CD1c-positive myeloid dendritic cell (primary cell): ENCODE results near the gene BMAL2.

ENCODE experiments used
- DNase-seq: peaks from one replicate; pipeline ENCODE4 v3.0.0-alpha.2; 2016; ENCODE audit errors: extremely low spot score

Gene BMAL2, protein sequence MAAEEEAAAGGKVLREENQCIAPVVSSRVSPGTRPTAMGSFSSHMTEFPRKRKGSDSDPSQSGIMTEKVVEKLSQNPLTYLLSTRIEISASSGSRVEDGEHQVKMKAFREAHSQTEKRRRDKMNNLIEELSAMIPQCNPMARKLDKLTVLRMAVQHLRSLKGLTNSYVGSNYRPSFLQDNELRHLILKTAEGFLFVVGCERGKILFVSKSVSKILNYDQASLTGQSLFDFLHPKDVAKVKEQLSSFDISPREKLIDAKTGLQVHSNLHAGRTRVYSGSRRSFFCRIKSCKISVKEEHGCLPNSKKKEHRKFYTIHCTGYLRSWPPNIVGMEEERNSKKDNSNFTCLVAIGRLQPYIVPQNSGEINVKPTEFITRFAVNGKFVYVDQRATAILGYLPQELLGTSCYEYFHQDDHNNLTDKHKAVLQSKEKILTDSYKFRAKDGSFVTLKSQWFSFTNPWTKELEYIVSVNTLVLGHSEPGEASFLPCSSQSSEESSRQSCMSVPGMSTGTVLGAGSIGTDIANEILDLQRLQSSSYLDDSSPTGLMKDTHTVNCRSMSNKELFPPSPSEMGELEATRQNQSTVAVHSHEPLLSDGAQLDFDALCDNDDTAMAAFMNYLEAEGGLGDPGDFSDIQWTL

DNA sequence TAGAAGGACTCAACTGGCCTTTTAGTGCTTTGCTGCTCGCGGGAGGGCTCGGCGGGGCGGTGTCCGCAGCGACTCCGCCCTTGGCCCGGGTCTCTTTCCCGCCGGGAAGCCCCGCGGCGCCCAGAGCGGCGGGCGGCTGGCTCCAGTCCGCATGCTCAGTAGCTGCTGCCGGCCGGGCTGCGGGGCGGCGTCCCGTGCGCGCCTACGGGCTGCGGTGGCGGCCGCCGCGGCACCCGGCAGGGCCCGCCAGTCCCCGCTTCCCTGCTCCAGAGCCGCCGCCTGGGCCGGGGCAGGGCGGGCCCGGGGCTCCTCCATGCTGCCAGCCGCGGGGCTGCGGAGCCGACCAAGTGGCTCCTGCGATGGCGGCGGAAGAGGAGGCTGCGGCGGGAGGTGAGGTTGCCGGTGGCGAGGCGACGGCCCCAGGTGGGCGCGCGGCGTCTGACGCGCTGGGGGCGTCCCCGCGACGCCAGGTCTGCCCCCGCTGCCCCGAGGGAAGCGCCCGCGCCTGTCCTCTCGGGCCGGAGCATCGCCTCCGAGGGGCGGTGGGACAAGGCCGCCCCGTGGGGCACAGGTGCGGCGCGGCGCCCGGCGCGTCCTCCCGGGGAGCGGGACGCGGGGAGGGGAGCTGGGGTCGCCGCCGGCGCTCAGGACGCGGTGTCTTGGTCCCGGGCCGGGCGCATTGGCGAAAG is at the start of gene BMAL2:
Gene BMAL2 (plus strand): TSS at position 123 of the 689 bp plus-strand sequence. CDS start 237 bp downstream, at position 360.
- peak; percentile 72 for DNase-seq

DNA sequence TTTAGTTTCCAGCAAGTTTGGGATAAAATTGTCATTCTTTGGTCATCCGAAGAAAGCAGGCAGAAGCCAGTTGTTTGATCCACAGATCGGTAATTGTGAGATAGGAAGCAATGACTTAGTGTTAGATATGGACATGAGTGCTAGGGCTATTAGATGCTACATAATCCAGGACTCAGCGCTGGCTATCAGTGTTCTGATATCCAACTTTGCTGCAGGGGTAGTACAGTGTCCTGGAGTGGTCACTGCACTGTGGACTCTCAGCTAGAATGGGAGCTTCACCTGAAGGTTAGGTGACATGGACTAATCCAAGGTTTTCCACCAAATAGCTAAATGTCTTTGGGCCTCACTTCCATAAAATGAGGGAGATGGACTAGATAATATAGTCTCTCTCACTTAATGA is 48.6 kb upstream of the BMAL2 start:
- DNase-seq, result no peak

DNA sequence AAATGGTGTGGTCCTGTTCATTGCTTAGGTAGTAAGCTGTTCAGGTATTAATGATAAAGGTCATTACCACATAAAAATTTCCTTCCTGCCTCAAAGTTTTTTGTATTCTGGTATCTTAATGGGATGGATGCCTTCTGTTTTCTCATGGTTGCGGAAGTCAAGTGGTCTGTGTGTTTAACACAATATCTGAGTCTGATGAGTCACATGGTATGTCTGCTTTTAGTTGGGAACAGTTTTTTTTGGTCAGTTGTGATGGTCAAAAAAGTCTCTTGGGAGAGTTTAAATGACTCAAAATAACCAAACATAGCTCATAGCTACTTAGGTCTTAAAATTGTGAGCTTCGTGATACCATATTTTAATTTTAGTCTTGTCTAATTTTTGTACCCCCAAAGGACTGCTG is 47.9 kb upstream of the BMAL2 start:
- no peak for DNase-seq

DNA sequence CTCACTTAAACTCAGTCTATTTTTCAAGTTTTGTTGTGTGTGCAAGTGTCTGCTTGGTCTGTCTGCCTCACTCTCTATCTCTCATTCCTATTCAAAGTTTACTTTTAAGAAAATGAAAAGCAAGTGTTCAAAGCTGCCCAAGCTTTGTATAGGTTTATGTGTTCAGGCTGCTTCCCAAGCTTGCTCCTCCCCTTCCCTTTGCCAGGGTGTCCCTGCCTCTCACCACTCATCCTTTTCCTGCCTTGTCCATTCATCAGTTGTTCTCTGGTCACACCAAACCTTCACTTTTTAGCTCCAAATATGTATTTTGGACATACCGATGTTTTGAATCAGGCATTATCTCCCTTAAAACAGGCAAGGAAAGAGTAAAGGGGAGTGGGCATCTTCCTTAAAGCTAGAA is 47.2 kb upstream of the BMAL2 start:
- DNase-seq, result no peak

DNA sequence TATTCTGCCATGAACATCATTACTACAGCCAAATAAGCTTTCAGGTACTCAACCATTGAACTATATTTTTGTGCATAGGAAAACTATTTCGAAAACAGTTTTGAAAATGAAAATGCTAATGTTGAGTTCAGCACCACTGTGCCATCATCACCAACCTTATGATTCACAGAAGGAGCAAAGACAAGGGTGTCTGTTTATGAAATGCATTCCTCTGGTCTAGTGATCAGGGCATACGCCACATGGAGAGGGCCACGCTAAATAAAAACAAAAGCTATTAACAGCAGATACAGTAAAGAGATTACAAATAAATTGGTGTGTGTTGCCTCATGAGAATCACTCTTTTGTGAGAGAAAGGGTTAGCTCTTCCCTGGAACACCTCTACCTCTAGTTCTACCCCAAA is 43.2 kb upstream of the BMAL2 start:
- no peak for DNase-seq

DNA sequence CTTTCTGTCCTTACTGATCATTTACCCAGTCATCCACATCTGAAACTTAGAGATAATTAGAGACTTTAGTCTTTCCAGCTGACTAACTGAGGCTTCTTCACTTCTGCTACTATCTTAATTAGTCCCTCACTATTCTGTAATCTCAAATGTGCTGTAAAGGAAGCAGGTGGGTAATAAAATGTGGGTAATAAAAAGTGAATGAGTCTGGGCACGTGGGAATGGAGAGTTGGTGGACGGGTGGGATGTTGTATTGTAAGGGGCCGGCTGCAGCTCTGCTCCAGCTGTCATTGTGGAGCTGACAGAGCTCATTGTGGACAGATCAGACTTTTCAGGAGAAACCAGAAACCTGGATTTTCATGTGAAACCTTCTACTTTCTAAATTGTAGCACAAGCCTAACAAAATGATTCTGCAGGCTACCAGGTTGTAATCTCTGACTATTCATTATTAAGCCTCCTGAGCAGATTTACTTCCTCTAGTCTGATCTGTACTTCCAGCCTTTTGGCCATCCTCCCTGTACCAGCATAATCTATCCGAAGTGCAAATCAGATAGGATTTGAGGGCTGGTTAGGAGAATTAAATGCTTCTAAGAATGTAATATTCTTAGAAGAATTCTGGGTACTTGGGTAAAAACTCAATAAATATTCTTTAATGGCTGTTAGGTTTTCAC is 42.0 kb upstream of the BMAL2 start:
- DNase-seq, result no peak

DNA sequence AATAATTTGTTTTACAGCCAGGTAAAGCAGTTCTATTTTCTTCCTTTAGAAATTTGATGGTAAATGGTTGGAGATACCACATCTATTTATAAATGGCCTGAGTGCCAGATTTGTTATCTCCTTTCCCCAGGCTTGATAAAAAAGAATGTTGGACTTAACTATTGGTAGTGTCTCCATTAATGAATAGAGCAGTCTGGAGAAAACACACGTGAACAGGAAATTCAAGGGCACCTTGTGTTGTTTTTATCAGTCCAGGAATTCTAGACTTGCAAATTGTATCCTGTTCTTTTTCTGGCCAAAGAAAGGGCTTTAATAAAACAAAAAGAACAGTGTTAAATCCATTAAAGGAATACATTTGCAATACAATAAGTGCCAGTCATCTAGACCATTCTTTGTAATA is 40.8 kb upstream of the BMAL2 start:
- DNase-seq, result no peak

DNA sequence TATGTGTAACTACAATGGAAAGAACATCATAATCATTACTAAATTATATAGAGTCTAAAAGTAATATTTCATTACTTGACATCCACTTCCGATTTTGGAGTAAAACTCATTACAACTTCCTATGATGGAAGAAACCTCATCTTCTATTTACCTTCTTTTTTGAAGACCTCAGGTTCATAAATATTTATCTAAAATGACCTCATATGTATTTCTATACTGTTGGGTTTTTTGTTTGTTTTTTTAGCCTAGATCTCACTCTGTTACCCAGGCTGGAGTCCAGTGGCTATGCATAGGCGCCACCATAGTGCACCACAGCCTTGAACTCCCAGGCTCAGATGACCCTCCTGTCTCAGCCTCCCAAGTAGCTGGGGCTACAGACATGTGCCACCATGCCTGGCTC is 39.9 kb upstream of the BMAL2 start:
- DNase-seq, result no peak

DNA sequence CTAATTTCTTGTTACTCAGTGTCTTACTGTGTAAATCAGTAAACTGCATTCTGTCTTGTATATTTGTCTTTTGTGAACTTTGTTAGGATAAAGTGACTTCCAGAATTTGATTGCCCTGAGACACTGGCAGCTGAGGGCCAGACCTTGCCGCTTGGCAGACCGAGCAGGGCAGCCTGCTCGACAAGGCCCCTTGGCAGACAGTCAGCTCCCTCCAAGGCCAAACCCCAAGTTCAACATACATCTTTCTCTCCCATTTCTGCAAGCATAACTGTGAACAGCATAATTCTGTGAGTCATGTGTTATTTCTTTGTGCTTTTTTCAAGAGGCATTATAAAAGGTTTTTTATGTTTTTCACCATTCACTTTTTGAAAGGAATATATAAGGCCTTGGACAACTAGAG is 39.2 kb upstream of the BMAL2 start:
- no peak for DNase-seq

DNA sequence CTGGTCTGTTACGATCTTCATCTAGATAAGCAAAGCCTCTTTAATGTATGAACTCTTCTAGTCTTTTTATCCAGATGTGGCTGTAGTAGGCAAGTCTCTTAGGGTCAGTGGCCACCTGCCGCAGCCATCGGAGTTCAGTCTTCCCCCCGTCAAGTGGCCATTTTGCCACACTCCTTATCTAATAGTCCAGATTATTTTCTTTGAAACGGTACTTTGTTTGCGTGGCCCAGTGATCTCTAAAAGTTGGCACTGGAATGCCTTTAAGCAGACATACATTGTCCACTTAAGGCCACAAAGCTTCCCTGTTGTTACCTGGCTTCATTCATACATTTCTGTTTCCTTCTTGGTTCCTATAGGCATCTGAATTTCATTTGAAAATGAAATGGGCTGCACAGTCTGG is 36.0 kb upstream of the BMAL2 start:
- no peak for DNase-seq

DNA sequence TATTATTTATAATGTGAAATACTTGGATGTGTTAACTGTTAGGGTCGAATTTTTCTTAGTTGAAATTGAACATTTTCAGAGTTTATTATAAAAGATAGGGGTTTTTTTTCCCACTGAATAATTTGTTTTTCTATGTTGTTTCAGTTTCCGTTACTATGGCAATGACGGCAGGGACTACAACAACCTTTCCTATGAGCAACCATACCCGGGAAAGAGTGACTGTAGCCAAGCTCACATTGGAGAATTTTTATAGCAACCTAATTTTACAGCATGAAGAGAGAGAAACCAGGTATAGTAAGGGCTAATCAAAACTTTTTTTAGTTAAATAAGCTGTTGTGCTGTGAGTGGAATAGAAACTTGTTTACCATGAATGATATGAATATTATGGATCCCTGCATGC is 35.1 kb upstream of the BMAL2 start:
- DNase-seq, result no peak

DNA sequence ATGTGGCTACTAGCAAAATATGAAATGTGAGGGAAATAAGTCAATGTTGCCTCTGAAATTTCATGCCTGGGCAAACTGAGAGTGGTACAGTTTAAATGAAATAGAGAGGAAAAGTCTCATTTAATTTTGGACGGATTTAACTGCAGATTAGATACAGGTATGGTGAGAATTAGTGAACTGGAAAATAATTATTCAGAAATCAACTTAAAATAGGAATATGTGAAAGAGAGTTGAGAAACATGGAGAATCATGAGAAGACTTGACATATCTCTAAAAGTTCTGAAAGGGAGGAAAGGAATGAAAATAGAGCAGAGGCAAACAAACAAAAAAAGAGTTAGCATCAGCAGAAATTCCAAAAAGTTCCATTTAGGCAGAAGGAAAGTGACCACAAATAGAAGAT is 33.5 kb upstream of the BMAL2 start:
- DNase-seq, result no peak

DNA sequence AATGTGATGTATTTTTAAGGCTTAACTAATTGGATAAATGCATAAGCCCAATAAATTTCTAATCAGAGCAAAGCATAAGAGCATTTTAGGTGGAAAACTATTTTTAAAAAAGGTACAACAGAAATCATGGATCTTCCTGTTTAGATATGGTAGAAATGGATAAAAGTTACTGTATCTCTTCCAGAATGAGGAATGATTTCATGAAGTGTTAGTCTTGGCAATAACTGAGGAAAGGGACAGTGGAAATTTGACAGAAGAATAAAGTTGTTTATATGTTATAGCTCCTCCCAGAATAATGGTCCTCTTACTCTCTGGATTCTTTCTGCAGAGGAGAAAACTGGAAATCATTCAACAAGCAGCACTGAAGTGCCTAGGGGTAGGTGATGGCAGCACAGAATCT is 32.4 kb upstream of the BMAL2 start:
- no peak for DNase-seq

DNA sequence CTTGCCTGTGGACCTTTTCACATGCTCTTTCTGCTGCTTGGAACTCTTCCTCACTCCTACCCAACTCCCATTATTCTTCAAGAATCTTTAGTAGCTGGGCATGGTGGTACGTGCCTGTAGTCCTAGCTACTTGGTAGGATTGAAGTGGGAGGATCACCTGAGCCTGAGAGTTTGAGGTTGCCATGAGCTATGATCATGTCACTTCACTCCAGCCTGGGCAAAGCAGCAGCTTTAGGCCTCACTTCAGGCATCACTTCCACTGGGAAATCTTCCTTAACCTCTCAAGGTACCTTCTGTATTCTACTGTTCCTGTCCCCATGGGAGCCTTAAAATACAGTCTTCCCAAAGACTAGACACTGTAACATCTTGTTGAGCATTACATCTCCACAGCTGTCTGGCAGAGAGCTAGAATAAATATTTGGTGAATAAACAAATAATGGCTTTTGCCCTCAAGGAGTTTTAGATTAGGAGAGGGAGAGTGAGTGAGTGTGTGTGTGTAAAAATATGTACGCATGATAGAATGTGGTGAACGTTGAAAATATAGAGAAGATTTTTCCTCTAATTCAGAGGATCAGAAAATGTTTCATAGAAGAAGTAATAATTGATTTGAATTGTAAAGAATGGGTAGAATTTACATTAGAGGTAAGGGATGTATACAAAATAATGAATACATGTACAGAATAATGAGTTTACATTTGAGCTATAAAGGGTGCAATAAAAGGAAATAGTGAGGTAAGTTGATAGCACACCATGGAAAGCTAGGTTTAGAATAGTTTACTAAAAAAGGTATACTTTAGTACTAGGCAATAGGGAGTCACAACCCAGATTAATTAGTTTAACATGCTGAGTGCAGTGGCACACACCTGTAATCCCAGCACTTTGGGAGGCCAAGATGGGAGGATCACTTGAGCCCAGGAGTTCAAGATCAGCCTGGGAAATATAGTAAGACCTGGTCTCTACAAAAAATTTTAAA is 29.2 kb upstream of the BMAL2 start:
- DNase-seq, result no peak

DNA sequence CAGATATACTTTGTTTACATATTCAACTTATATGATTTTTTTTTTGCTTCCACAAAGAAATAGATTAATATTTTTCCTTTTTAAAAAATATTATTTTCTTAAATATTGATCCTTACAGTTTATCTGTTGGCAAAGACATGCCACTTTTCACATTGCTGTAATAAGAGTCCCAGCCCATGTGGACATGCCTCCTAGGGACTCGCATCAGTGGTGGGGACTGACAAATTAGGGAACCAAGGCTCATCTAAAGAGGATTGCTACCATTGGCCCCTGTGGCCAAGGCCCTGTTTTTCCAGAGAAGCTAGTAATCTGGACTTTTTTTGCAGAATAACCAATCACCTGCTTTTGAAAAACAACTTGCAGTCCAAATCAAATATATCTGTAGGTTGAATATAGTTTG is 27.8 kb upstream of the BMAL2 start:
- peak; percentile 32 for DNase-seq

DNA sequence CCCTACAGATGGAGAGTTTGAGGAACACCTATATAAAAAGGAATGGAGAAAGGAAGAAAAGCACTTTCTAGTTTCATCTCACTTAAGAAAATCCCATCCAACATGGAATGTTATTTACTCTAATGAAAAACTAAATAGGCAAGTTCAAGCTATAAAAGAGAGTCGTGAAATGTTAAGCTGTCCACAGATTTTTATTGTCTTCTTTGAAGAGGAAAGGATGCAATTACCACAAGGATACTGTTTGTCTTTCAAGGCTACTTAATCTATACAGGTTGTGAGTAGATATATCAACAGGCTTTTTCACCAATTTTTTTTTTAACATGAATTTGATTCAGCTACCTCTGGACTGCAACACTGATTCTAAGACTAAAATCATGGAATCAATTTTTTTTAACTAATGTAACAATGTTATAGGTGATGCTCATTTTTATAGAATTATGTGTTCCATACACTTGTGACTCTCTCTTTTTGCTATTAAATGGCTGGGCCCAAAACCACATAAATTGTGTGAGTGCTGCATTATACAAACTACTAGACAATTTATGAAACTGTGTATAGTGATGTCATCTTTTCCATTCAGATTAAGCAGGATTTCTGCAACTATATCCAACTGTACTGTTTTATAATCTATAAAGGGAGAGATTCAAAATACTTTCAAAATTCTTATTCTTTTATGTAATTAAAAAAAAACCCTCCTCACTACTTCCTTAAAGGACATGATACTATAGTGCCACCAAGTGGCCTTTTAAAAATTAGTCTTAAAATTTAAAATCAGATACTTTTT is 26.8 kb upstream of the BMAL2 start:
- peak; percentile 66 for DNase-seq

DNA sequence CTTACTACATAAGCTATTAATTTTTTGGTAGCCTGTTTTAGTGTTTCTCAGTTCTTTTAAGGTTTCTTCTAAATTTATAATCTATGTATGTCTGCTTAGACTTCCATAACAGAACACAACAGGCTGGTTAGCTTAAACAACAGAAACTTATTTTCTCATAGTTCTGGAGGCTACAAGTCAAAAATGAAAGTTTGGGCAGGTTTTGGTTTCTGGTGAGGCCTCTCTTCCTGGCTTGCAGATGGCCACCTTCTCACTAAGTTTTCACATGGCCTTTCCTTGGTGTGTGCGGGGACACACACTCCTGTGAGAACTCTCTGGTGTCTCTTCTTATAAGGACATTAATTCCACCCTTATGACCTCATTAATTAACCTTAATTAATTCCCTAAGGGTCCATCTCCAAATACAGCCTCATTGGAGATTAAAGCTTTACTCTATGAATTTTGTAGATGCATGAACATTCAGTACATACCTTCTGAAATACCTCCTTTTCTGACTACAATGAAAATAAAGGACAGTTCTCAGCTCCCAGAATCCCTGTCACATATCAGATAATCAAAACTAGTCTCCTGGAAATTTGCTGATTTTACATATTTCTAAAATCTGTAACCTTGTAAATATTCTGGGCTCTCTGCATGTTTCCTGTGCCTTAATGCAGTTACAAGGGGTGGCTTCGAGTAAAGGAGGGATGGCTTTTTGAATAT is 23.2 kb upstream of the BMAL2 start:
- no peak for DNase-seq

DNA sequence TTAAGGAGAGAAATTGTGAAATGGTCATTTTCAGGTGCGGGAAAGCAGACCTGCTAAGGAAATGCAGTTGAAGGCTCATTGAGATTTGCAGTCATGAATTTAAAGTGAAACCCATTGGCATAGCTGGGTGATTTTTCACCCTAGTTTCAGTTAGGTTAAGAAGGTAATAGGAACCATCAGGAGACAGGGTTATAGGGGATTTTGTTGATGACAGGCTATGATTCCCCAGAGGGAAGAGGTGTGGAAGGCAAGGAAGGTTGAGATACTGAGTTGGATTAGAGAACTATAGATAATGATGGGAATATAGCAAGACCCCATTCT is 22.7 kb upstream of the BMAL2 start:
- no peak for DNase-seq

DNA sequence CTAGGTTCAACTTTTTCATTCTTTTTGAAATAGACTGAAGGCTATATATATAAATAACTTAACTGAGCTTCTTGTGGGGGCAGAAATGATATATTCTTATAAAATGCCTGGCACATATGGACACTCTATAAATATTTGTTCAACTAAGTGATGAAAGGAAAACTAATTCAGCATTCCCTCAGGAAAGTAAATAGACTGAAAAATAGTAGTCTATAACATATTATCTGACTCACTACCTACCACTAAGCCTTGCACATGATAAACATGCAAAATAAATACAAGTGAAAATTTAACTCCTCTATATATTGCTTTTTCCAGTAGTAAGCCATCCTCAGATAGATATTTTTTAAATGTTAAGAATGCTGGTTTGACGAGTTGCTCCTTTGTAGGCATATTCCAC is 15.7 kb upstream of the BMAL2 start:
- DNase-seq, result no peak

DNA sequence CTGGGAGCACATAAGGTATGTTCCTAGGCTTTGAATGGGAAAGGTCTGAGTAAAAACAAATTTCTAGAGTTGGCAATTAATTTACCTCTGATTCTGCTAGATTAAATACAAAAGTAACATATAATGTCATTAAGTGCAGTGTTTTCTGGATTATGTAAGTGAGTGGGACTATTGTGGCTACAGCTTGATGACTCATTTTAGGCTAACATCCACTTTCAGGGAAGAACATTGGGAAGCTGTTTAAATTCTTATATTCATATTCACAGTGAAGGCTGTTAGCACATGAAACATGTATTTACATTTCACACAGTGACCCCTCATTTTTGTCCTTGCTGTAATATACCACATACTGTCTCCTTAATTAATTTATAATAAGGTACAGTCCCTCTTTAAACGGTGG is 13.2 kb upstream of the BMAL2 start:
- DNase-seq, result peak; percentile 46
